ENCODE data around the gene BEAN1.
"Not testable (repeated sequence)": the region's sequence is repeated elsewhere in the genome, so short reads cannot be mapped to it uniquely, and the experiment has no call there.

Gene BEAN1

DNA sequence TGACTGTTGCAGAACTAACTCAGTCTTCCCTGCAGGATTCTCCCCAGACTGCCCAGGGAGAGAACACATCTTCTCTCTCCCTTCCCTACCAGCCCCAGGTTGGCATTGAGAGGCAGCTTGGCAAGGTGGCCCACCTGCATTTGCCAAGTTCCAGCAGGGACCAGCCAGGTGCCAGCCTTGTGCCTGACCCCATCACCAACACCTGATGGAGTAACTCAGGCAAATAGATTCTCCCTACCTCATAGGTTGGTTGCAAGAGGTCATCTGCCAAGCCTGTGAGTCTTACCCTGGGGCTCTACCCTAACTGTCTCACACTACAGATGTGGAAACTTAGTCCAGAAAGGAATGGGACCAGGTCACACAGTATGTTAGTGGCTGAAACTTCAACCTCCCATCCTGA is 20.4 kb downstream of the BEAN1 start:
- no peak overlapping the region for H3K27ac ChIP-seq
- no peak for TF ChIP-seq CTCF (conservative IDR thresholded peaks at IDR 0.05)

DNA sequence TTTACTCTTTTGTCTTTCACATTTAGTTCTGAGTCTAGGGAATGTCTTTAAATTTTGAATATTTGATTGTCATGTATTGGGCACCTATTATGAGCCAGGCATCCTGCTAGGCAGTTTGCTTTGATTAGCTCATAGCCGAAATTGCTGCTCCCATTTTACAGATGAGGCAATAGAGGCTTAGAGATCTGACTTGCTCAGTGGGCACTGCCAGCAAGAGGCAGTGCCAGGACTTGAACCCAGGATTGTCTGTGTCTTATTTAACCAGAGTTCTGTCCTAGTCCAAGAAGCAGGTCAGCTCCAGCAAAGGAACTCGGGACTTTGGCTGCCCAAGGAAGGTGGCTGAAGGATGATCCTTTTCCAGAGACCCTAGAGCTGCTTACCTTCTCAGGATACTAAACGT is 24.5 kb downstream of the BEAN1 start:
- H3K27ac ChIP-seq, result no peak overlapping the region
- TF ChIP-seq CTCF (conservative IDR thresholded peaks at IDR 0.05), result no peak

GRCh38 chr16:66453230-66453629 is 26.1 kb downstream of the BEAN1 start:
- not testable (repeated sequence) for H3K27ac ChIP-seq

- no peak for TF ChIP-seq CTCF (conservative IDR thresholded peaks at IDR 0.05)
- no peak overlapping the region for H3K27ac ChIP-seq
These were observed 27.7 kb downstream of the BEAN1 start for GRCh38 chr16:66454751-66455150.

DNA sequence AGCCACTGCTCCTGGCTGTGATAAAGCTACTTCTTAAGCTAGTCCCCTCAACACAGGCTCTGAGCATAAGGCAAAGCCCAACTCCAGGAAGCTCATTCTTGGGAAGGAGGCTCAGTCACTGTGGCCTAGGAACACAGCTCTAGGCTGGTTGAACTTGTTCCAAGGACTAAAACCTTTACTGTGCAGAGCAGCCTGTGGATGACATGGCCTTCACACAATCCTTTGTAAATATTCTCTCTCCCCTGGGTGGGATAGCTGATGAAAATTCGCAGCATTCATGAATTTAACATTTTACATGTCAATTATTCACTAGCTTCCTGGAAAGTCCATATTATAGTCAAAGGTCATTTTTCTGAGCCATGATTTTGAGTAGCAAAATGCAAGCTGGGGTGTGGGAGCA is 28.9 kb downstream of the BEAN1 start:
- no peak for TF ChIP-seq CTCF (conservative IDR thresholded peaks at IDR 0.05)
- no peak overlapping the region for H3K27ac ChIP-seq

- no peak overlapping the region for H3K27ac ChIP-seq
These were observed 30.8 kb downstream of the BEAN1 start for GRCh38 chr16:66457888-66458287.

GRCh38 chr16:66458292-66458691 is 31.2 kb downstream of the BEAN1 start:
- TF ChIP-seq CTCF (conservative IDR thresholded peaks at IDR 0.05), result no peak
- H3K27ac ChIP-seq, result no peak overlapping the region

More at GRCh38 chr16:66457888-66458287, 30.8 kb downstream of the BEAN1 start:
- TF ChIP-seq CTCF (conservative IDR thresholded peaks at IDR 0.05), result no peak

- H3K27ac ChIP-seq, result no peak overlapping the region
- TF ChIP-seq CTCF (conservative IDR thresholded peaks at IDR 0.05), result no peak
These were observed 31.8 kb downstream of the BEAN1 start for GRCh38 chr16:66458853-66459252.
